H1 (cell line): ENCODE data around the gene GRID1. TPM values are rescaled to one million over a fixed set of nuclear protein-coding genes. Genes with fewer than 3 reads are reported as not detected.

Experiments
- ATF3 ChIP-seq: IDR thresholded peaks from 2 replicates; pipeline ENCODE4 v1.6.1; 2011; ENCODE audit warnings: low read depth, mild to moderate bottlenecking, low read length; ENCODE audit not compliant: insufficient read depth
- polyA plus RNA-seq, 7 experiments: library from polyadenylated mRNA; depleted of rRNA in 3 of 7; stranded (reverse) in 5 of 7; unstranded in 2 of 7; fragments of >200 nt in 5 of 7; fragments of 200-250 nt in 2 of 7; gene quantifications; 1 replicate in 5 of 7; 2 replicates in 1 of 7; 4 replicates in 1 of 7; pipeline versions ENCODE4 v1.2.1 to v1.2.3, GENCODE V29; 2011 to 2013; ENCODE audit warnings: missing spikeins in 2 of 7, mixed read lengths in 2 of 7
- total RNA-seq: library from RNA; stranded (reverse); fragmentation: NEBNext Ultra II Directional; extraction: Animal tissue kit (Norgen Biotek cat#: 25700); gene quantifications from 2 replicates; pipeline ENCODE4 v1.2.1, GENCODE V29; 2021

Gene GRID1
- total and polyA plus RNA-seq, 2 of the 8 experiments (the other 6 are each of a cell fraction or from before 2014, with no cell fraction given) = 0.22 to 0.30 TPM

- TF ChIP-seq ATF3 = no peak
These were observed 748.6 kb downstream of the GRID1 start (continued) for GRCh38 chr10:85617751-85618546.
